Muscle of arm (tissue), 12 donors: ENCODE results near the gene CCT5. TPM values are rescaled to one million over a fixed set of nuclear protein-coding genes. Genes with fewer than 3 reads are reported as not detected.
"Not testable (repeated sequence)": the region's sequence is repeated elsewhere in the genome, so short reads cannot be mapped to it uniquely, and the experiment has no call there.

ENCODE experiments used
- DNase-seq: peaks from one replicate; pipeline ENCODE4 v3.0.0-alpha.2; 2013
- polyA plus RNA-seq, 12 donors: library from polyadenylated mRNA; unstranded; fragments of 120-200 nt; gene quantifications; one replicate each; pipeline ENCODE4 v1.2.1, GENCODE V29; 2013; ENCODE audit not compliant: insufficient read length in 12 of 12

Gene CCT5
- polyA plus RNA-seq, 12 donors: 138 to 204 (median 178) TPM; not detected in 1

DNA sequence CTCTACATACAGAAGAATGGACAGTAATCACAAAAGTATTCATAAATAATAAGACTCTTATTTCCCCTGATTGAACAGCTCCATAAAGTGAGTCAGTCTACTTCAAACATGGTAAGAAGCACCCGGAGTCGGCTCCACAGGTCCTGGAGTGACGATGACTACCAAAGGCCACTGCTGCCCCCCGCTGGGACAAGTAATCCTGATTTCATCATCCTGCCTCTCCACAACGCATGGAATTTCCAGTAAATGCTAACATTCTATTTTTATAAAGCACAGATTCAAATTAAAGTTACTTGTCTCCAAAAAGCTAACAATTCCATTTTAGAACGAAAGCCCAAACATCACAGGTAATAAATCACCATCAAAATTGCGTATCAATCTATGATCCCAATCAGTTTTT lies 16.6 kb upstream of the CCT5 start:
- no peak for DNase-seq

DNA sequence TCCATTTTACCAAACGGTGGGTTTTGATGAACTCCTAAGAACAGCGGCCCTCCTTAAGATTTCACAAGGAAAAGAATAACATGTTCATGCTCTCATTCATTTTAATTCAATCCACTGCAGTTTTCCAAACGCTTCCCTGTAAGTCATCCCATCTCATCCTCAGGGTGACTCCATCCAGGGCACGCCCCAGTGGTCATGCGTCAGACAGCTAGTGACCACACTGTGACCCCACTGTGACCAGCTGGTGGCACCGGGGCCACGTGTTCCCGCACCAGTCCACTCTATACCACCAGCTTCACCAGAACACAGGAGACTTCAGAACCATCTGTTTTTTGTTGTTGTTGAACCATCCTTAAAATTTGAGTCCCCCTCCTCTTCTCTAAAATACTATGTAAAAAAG lies 14.7 kb upstream of the CCT5 start:
- DNase-seq: no peak

DNA sequence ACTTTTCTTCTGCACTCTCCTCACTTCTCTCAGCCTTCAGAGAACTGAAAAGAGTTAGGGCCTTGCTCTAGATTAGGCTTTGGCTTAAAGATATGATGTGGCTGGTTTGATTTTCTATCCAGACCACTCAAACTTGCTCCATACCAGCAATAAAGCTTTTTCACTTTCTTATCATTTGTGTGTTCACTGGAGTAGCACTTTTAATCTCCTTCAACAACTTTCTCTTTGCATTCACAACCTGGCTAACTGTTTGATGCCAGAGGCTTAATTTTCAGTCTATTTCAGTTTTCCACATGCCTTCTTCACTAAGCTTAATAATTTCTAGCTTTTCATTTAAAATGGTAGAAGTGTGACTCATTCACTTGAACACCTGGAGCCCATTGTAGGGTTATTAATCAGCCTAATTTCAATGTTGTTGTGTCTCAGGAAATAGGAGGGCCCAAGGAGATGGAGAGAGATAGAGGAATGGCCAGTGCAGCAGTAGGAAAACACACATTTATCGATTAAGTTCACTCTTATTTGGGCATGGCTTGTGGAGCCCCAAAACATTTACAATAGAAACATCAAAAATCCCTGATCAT lies 6.3 kb upstream of the CCT5 start:
- DNase-seq: no peak

DNA sequence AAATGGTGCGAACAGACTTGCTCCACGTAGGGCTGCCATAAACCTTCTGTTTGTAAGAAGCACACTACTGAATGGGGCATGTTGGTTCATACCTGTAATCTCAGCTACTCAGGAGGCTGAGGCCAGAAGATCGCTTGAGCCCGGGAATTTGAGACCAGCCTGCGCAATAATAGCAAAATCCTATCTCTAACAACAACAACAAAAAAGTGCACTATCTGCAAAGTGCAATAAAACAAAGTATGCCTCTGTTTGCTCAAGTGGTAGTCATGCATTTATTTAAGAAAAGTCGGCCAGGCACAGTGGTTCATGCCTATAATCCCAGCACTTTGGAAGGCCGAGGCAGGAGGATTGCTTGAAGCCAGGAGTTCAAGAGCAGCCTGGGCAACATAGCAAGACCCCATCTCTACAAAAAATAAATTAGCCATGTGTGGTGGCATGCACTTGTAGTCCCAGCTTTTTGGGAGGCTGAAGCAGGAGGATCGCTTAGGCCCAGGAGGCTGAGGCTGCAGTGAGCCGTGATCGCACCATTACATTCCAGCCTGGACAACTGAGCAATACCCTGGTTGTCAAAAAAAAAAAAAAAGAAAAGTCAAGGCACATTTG lies 5.6 kb upstream of the CCT5 start:
- no peak for DNase-seq

DNA sequence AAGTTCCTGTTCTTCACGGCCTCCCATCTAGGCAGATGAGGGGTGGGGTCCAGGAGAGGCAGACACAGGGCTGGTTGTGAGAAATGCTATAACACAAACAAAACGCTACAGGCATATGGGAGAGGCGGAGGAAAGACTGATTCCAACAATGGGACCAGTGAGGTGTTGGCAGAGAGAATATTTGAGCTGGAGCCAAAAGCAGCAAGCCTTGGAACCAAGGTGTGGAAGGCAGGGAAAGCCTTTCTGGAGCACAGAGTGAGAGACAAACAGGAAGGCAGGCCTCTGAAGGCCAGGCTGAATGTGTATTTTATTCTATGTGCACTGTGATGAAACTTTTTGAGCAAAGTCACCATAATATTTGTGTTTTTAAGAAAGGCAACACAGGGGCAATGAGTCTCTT lies 3.3 kb upstream of the CCT5 start:
- no peak for DNase-seq

DNA sequence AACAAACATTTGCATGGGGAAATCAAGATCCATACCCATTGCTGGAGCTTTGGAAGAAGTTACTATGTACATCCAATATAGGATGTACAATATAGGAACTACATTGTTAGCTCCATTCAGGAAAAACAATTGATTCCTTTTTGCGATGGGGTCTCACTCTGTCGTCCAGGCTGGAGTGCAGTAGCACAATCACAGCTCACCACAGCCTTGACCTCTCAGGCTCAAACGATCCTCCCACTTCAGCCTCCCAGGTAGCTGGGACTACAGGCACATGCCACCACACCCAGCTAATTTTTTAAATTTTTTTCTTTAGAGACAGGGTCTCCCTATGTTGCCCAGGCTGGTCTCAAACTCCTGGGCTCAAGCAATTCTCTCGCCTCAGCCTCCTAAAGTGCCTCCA lies 2.9 kb upstream of the CCT5 start:
- not testable (repeated sequence) for DNase-seq

DNA sequence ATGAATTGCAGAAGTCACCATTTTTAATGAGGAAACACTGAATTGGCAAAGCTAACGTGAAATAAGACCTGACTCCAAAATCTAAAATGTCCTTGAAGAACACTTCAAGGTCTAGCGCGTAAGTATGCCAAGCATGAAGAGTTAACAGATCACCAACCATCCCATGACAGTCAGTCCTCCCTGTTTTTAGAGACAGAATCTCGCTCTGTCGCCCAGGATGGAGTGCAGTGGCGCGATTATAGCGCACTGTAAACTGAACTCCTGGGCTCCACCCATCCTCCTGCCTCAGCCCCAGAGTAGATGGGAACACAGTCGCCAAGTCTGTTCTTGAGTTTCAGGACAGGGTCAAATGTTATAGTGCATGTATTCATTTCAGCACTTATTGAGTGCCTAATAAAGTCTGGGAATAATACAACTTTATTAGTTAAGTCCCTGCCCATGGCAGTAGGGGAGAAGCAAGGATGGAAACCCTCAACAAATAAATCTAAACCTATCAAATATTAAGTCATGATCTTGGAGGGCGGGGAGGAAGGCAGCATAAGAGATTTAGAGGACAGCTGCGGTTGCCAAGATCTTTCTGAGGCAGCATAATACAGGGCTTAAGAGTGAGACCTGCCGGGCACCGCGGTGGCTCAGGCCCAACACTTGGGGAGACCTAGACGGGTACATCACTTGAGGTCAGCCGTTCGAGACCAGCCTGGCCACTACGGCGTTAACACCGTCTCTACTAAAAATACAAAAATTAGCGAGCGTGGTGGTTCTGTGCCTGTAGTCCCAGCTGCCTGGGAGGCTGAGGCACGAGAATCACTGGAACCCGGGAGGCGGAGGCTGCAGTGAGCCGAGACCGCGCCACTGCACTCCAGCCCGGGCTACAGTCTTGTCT lies 1.5 kb upstream of the CCT5 start:
- DNase-seq: no peak

DNA sequence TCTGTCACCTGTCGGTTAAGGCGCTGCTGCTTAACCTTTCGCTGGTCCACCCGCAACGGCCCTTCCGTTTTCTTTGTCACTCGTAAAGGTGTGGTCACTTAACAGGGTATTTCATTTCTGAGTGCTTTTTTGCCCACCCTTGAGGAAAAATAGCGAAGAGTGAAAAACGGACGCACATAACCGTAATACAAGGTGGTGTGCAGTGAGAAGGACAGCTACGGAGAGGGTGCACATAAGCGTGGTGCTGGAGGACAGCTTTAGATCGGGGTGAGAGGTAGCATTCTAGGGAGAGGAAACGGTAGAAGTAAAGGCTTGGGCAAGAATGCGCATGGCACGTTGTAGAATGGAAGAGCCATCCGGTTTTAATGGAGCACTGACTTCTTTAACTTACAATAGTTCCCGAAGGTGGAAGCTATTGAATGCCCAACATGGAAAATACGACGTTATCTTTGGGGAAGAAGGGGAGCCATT lies 761 bp downstream of the CCT5 start:
- DNase-seq: no peak

DNA sequence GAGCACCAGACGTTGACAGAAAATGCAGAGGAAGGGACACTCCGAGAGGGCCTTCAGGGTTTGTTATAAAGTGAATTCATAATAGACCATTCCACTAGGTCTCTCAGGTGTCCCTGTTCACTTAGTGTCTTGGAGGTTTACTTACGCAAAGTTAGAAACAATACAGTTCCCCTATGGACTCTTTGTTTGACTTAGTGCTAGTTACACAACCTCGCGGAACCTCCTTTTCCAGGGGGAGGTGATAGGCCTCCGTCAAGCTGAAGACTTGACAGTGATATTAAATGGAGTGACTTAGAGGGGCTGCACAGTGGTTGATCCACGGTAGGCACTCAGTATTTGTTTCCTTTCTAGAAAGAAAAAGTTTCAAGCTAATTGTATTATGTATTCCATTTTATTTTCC lies 1.3 kb downstream of the CCT5 start:
- DNase-seq: no peak

DNA sequence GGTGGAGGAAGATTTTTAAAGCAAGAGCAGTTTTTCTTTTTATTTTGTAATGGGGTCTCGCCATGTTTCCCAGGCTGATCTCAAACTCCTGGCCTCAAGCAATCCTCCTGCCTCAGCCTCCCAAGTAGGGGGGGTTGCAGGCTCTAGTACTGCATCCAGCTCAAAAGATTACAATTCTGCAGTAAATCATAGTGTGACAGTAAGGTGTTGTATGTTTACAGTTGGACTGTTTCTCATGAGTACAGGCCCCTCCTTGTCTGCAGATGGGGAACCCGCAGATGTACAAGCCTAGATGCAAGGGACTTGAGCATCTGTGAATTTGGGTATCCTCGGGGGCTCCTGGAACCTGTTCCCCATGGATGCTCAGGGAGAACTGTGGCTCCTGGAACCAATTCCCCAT lies 3.3 kb downstream of the CCT5 start:
- no peak for DNase-seq

DNA sequence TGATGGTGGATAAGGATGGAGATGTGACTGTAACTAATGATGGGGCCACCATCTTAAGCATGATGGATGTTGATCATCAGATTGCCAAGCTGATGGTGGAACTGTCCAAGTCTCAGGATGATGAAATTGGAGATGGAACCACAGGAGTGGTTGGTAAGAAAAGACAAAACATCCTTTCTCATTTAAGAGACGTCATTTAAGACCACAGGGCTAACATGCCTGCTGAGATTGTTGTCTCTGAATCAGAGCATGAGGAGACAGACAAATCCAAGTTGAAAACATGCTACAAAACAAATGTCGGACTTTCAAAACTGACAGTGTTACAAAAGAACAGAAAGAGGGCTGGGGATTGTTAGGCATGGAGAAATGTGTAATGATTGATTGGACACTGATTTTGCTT lies 4.6 kb downstream of the CCT5 start:
- DNase-seq: no peak

DNA sequence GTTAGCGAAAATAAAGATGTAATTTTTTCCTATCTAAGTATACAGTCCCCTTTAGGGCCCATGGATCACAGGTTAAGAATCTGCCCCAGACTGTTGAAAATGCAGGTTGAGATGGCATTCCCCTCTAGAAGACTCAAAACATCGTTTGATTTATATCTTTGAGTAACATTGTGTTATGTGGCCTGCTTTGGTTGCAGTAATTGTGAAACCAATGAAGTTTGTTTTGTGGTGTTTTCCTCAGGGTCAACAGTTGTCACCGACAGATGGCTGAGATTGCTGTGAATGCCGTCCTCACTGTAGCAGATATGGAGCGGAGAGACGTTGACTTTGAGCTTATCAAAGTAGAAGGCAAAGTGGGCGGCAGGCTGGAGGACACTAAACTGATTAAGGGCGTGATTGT lies 7.8 kb downstream of the CCT5 start:
- DNase-seq: no peak

DNA sequence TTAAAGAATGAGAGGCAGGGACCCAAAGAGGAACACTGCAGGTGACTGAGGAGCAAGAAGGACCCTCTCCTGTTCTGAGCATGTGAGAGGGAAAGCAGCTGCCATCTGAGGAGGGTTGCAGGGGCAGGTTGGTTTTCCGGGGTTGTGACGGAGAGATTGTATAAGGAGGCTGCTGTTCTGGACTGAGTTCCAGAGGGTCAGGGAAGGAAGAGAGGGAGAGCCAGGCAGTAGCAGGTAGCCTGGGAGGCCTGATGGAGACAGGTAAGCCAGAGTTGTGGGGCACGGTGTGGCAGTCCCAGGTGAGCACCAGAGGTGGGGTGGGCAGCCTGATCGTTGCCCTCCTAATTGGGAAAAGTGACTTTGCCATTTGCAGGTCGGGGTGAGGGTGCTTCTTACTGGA lies 9.8 kb downstream of the CCT5 start:
- DNase-seq: no peak

DNA sequence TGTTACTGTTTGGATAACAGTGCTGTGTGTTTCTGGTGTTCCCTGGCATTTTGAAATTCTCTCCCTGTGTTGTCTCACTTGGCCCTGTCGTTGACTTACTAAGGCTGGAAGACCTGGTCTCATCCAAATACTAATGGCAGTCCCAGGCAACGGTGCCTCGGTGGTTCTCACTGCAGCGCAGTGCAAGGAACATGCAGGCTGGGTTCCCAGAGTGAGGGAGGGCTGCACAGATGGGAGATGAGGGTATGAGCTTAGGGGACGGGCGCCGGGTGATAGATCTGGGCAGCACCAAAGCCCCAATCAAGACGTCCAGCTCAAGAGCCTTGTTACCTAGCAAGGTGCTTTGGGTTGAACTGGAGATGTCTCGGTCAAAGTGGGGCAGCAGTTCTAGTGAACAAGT lies 11.0 kb downstream of the CCT5 start:
- no peak for DNase-seq

DNA sequence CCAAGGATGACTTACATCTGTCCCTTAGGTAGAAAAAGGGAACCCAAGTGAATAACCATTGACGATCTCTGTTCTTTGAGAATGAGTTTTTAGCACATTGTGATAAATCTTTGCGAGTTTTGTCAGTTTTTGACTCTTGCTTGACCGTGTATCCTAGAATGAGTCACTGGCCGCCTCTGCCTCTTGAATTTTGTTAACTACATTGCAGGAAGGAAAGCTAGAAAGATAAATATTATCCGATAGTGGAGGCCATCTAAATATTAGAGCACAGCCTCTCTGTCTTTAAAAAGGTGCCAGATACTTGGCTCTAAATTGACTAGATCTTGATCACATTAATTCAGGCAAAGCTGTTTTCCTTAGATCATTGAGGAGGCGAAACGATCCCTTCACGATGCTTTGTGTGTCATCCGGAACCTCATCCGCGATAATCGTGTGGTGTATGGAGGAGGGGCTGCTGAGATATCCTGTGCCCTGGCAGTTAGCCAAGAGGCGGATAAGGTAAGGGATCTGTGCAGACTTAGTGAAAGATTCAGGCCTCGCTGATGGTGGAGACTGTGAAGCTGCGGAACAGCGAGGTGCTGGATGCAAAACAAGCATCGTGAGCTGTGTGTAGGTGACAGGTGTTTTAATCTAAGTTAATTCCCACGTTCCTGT lies 12.2 kb downstream of the CCT5 start:
- no peak for DNase-seq

DNA sequence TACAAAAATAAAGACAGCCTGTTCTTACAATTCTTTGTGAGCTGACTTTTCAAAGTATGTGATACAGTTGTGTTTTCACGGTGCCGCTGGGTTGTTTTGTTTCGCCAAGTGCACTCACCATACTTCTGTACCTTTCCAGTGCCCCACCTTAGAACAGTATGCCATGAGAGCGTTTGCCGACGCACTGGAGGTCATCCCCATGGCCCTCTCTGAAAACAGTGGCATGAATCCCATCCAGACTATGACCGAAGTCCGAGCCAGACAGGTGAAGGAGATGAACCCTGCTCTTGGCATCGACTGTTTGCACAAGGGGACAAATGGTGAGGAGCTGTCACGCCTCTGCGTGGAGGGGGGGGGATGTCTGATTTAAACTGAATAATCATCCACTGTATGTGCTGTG lies 12.9 kb downstream of the CCT5 start:
- no peak for DNase-seq

DNA sequence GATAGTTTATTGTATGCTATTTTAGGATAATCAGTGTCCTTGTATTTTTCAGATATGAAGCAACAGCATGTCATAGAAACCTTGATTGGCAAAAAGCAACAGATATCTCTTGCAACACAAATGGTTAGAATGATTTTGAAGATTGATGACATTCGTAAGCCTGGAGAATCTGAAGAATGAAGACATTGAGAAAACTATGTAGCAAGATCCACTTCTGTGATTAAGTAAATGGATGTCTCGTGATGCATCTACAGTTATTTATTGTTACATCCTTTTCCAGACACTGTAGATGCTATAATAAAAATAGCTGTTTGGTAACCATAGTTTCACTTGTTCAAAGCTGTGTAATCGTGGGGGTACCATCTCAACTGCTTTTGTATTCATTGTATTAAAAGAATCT lies 14.5 kb downstream of the CCT5 start:
- no peak for DNase-seq

DNA sequence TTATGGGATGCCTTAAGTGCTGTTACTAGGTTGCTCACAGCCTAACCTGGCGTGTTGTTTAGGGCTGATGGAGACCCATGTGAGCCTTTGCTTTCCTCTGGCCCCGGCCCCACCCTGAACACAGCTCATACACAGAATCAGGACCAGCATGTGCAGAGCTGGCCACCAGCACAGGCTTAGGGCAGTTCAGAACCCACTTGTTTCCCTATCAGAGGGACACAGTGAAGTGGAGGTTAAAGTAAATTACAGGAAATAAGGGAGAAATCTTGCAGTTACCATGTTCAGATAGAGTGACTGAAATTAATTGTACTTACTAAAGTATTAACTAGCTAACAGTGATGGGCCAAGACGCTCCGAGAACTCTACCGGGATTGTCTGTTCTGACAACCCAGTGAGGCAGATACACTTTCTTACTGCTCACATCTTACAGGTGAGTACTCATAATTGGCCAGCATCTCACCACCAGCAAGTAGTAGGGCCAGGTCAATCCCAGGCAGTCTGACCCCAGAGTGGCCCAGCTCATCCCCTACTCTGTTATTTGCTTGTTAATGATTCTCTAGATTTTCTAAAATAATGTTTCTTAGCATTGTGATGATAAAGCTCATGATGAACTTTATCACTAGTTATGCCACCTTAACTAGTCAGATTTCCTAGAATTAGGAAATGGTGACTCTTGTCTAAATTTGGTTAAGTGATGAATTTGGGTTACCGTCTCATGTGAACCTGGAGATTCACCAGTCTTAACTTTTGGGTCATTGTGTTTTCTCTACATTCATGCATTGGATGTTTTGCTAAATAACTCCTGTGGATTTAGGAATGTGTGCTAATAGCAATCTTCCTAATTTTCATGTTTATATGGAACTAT lies 15.4 kb downstream of the CCT5 start:
- DNase-seq: no peak

DNA sequence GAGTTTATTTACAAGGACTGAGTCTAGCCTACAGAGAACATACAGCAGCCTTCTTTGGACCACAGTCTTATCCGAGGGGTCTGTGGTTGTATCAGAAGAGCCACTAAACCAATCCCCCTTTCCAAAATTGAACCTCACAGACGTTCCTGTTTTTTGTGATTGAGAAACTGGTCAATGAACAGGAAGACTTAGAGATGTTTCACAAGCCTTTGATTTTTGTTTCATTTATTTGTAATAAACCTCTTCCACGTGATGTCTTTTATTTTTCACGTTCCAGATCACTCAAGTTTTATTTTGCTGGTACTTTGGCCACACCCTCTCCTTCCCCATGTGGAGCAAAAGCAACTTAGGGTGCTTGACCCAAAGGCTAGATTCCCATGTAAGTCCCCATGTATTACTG lies 16.1 kb downstream of the CCT5 start:
- no peak for DNase-seq

DNA sequence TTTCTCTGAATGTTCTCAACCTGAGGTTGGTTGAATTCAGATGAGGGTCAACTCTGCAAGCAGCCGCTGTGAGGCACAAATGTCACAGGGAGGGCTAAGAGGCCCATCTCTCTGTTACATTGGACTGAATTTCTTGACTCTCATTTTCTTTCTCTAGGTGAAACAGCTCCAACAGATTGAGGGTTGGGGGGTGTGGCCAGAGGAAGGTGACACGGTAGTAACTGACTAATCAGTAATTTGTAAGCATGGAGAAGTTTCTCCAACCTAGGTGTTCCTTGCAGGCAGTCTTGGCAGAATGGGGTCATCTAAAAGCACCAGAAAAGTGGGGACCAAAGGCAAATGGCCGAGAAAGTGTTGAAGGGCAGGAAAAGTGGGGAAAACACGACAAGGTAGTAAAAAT lies 16.8 kb downstream of the CCT5 start:
- DNase-seq: no peak

DNA sequence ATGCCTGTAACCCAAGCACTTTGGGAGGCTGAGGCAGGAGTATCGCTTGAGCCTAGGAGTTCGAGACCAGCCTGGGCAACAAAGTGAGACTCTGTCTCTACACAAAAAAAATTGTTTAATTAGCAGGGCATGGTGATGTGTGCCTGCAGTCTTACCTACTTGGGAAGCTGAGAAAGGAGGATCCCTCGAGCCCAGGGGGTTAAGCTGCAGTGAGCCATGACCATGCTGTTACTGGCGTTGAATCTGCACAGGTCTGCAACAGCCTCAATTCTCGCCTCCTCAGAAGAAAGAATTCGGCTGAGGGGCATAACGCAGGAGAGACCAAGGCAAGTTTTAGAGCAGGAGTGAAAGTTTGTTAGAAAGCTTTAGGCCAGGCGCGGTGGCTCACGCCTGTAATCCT lies 18.0 kb downstream of the CCT5 start:
- DNase-seq: no peak
